GM21526 (cell line): ENCODE results near the gene COPG2.

Source experiments
- ATAC-seq: cut with Tn5 transposase; IDR thresholded peaks from one replicate; pipeline ENCODE4 v1.9.1; 2021; ENCODE audit warnings: moderate library complexity; ENCODE audit not compliant: unreplicated experiment, low FRiP score

COPG2 gene

GRCh38 chr7:130506358-130506757, 162.2 kb downstream of the COPG2 start:
- no peak for ATAC-seq

- no peak for ATAC-seq
These were observed 162.8 kb downstream of the COPG2 start for GRCh38 chr7:130505753-130506152.

GRCh38 chr7:130500910-130501309, 167.6 kb downstream of the COPG2 start:
- no peak for ATAC-seq

GRCh38 chr7:130500463-130500862, 168.1 kb downstream of the COPG2 start:
- no peak for ATAC-seq

GRCh38 chr7:130494431-130494858, 174.1 kb downstream of the COPG2 start:
- ATAC-seq: no peak

- no peak for ATAC-seq
These were observed 175.2 kb downstream of the COPG2 start for GRCh38 chr7:130493275-130493873.

GRCh38 chr7:130492523-130493274, 175.8 kb downstream of the COPG2 start:
- ATAC-seq: no peak

- ATAC-seq: no peak
These were observed 176.6 kb downstream of the COPG2 start, which contains the start of gene MEST for GRCh38 chr7:130491841-130492522. TSS of gene MEST (plus strand) at chr7:130492085. CDS start at chr7:130492314, 229 bp downstream.

GRCh38 chr7:130490888-130491804, 177.4 kb downstream of the COPG2 start:
- ATAC-seq: no peak

GRCh38 chr7:130490311-130490791, 178.2 kb downstream of the COPG2 start:
- ATAC-seq: no peak

GRCh38 chr7:130489140-130489983, 179.2 kb downstream of the COPG2 start:
- no peak for ATAC-seq

- no peak for ATAC-seq
These were observed 180.0 kb downstream of the COPG2 start for GRCh38 chr7:130488392-130489139.

GRCh38 chr7:130486954-130487436, 181.6 kb downstream of the COPG2 start:
- no peak for ATAC-seq

- no peak for ATAC-seq
These were observed 182.2 kb downstream of the COPG2 start for GRCh38 chr7:130486114-130486953.

GRCh38 chr7:130485734-130486113, 182.8 kb downstream of the COPG2 start:
- no peak for ATAC-seq

- no peak for ATAC-seq
These were observed 185.5 kb downstream of the COPG2 start for GRCh38 chr7:130483031-130483430.

GRCh38 chr7:130481898-130482297, 186.7 kb downstream of the COPG2 start:
- no peak for ATAC-seq
